AG09309 (cell line): ENCODE measurements around the gene PHLDA2.

Source experiments
- DNase-seq: peaks from one replicate; pipeline ENCODE4 v3.0.0-alpha.2; 2010; ENCODE audit warnings: low read depth
- H3K4me3 ChIP-seq: 2 replicates; pipeline ENCODE4 v1.5.1; 2011; ENCODE audit warnings: mild to moderate bottlenecking, low read depth, low read length, moderate library complexity; ENCODE audit not compliant: control insufficient read depth
- CTCF ChIP-seq: IDR thresholded peaks from 2 replicates; pipeline ENCODE4 v1.5.1; 2011; ENCODE audit warnings: mild to moderate bottlenecking, low read depth, low read length, inconsistent platforms; ENCODE audit not compliant: insufficient read depth, control insufficient read depth; ENCODE audit errors: missing control alignments

Gene PHLDA2

GRCh38 chr11:2929950-2930703, 907 bp upstream of the PHLDA2 start:
- peak overlapping the region; percentile 86 for H3K4me3 ChIP-seq
- TF ChIP-seq CTCF = peak; percentile 58
- no peak for DNase-seq

DNA sequence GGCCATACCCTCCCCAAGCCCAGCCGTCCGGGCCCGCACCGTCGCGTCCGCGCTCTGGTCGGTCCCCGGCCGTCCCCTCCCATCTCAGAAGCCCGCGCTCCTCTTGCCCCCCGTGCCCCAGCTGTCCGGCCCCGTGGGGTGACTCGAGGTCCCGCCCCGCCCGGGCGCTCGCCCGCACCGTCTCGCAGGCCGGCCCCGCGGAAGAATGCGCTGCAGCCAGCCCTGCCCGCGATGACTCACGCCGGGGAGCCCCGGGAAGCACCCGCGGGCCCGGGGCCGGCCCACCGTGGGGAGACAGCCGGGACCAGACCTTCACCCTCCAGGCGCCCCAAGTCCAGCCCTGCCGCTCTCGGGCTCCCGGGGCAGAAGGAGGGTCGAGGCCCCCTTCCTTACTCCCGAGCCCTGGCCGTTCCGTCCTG, 320 bp upstream of the PHLDA2 start:
- no peak for TF ChIP-seq CTCF
- H3K4me3 ChIP-seq = peak overlapping the region; percentile 86
- no peak for DNase-seq

DNA sequence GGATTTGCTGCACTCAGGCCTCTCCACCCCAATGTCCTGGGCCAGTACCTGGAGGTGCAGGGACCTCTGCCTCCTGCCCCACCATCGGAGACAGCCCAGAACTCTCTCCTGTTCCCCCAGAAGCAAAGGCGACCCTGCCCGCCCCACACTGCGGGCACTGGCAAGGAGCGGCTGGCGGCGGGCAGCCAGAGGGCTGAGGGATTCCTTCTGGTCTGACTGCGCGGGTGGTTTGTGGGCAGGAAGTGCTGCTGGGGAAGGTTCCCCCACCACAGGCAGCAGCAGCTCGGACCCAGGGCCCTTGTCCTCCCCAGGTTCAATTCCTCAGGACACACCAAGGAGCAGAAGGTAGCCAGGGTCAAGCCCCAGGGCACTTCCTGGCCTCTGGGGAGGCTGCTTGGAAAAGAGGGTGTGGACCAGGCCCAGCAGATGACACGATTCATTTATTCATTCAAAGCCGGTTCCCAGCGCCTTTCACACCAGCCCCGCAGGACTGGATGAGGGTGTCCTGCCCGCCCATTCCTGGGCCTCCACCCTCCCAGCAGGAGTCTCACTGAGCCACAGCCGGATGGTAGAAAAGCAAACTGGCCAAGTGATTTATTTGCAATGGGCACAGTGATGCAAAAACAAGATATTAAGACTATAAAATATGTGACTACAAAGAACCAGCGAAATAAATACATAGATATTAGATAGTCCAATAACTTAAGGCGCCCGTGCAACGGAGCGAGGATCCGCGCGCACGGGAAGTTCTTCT, 1.2 kb downstream of the PHLDA2 start:
- peak overlapping the region; percentile 86 for H3K4me3 ChIP-seq
- TF ChIP-seq CTCF = peak; percentile 5

GRCh38 chr11:2927121-2927800, 2.0 kb downstream of the PHLDA2 start:
- TF ChIP-seq CTCF = no peak
- H3K4me3 ChIP-seq = peak overlapping the region; percentile 86
- no peak for DNase-seq

More for the DNA sequence above, 1.2 kb downstream of the PHLDA2 start:
- DNase-seq = no peak

- no peak overlapping the region for H3K4me3 ChIP-seq
- DNase-seq = no peak
- TF ChIP-seq CTCF = no peak
Measured at GRCh38 chr11:2926611-2927051, 2.6 kb downstream of the PHLDA2 start.

GRCh38 chr11:2924821-2925675, 4.2 kb downstream of the PHLDA2 start:
- no peak overlapping the region for H3K4me3 ChIP-seq
- TF ChIP-seq CTCF = no peak
- DNase-seq = no peak
